Measurements from ENCODE around the gene TBC1D21. TPM values are rescaled to one million over a fixed set of nuclear protein-coding genes. Genes with fewer than 3 reads are reported as not detected.

The TBC1D21 gene
- total and polyA plus RNA-seq, 9 donors = not detected

- no peaks in the 10 kb centered on the region for H3K4me1 ChIP-seq (ENCODE audit: insufficient read depth)
- H3K36me3 ChIP-seq = no peaks in the 10 kb centered on the region
- 66 to 80% (median 73%) methylated on average over 15 of the region's 15 CpGs for WGBS, 3 donors
- no peaks in the 10 kb centered on the region for H3K9me3 ChIP-seq
- no peak overlapping the region for H3K27ac ChIP-seq
- intact Hi-C loops (cut with DNase I) = no loop called here
- TF ChIP-seq CTCF (IDR thresholded peaks at IDR 0.05) (no peak), EP300 (IDR thresholded peaks at IDR 0.05) (no peak)
- no peaks in the 10 kb centered on the region for H3K27me3 ChIP-seq
- no peak overlapping the region for H3K4me3 ChIP-seq
- DNase-seq = no peak
Observed at GRCh38 chr15:73897441-73898261, 24.3 kb downstream of the TBC1D21 start.

- H3K36me3 ChIP-seq = no peaks in the 10 kb centered on the region
- no peak for TF ChIP-seq EP300 (IDR thresholded peaks at IDR 0.05)
- no peak overlapping the region for H3K4me3 ChIP-seq
- no peaks in the 10 kb centered on the region for H3K27me3 ChIP-seq
- H3K9me3 ChIP-seq = no peaks in the 10 kb centered on the region
- no peak for DNase-seq
- intact Hi-C loops (cut with DNase I) = loop anchor here in 2 of 4 donors (10.0 kb wide), 2 partner anchors 195 to 335 kb away; no protein-coding TSS in a partner anchor
- H3K4me1 ChIP-seq (ENCODE audit: insufficient read depth) = no peaks in the 10 kb centered on the region
- H3K27ac ChIP-seq = no peak overlapping the region
- 51 to 57% (median 53%) methylated on average over 15 of the region's 15 CpGs for WGBS, 3 donors
Observed at GRCh38 chr15:73899197-73900094, 26.1 kb downstream of the TBC1D21 start.

- TF ChIP-seq CTCF (IDR thresholded peaks at IDR 0.05) (no peak), POLR2A (IDR thresholded peaks at IDR 0.05) (no peak), EP300 (IDR thresholded peaks at IDR 0.05) (no peak)
- no peak overlapping the region for H3K27ac ChIP-seq
- intact Hi-C loops (cut with DNase I) = loop anchor here in 2 of 4 donors (10.0 kb wide), 2 partner anchors 195 to 335 kb away; no protein-coding TSS in a partner anchor
- WGBS, 3 donors = 71 to 78% (median 72%) methylated on average over 10 of the region's 10 CpGs
- H3K4me3 ChIP-seq = no peak overlapping the region
- no peaks in the 10 kb centered on the region for H3K9me3 ChIP-seq
- no peaks in the 10 kb centered on the region for H3K36me3 ChIP-seq
- no peaks in the 10 kb centered on the region for H3K4me1 ChIP-seq (ENCODE audit: insufficient read depth)
- DNase-seq = no peak
- H3K27me3 ChIP-seq = no peaks in the 10 kb centered on the region
Observed at GRCh38 chr15:73900095-73900712, 26.8 kb downstream of the TBC1D21 start.

GRCh38 chr15:73901126-73901810 is 27.9 kb downstream of the TBC1D21 start:
- TF ChIP-seq CTCF (IDR thresholded peaks at IDR 0.05) = no peak
- TF ChIP-seq POLR2A (IDR thresholded peaks at IDR 0.05) = no peak
- no peak for TF ChIP-seq EP300 (IDR thresholded peaks at IDR 0.05)
- Histone ChIP-seq H3K36me3 (no peaks in the 10 kb centered on the region), H3K27me3 (no peaks in the 10 kb centered on the region), H3K27ac (no peak overlapping the region), H3K4me1 (ENCODE audit: insufficient read depth) (no peaks in the 10 kb centered on the region), H3K9me3 (no peaks in the 10 kb centered on the region), H3K4me3 (no peak overlapping the region)
- 88 to 97% (median 95%) methylated on average over 7 of the region's 7 CpGs for WGBS, 3 donors
- intact Hi-C loops (cut with DNase I) = loop anchor here in 2 of 4 donors (10.0 kb wide), 2 partner anchors 196 to 336 kb away; no protein-coding TSS in a partner anchor
- DNase-seq = no peak

Measured in ovary (tissue), 9 donors.